Panc1 (cell line): Measurements from ENCODE around the gene TSPAN3.

Experiments used
- CTCF ChIP-seq: fragments of 450-650 bp; IDR thresholded peaks from 2 replicates; pipeline ENCODE4 v1.5.1; 2017; ENCODE audit warnings: mild to moderate bottlenecking
- SIN3A ChIP-seq: IDR thresholded peaks from 2 replicates; pipeline ENCODE4 v1.6.1; 2012; ENCODE audit warnings: low read depth, mild to moderate bottlenecking, low read length, moderate library complexity, borderline replicate concordance; ENCODE audit not compliant: insufficient read depth
- TCF7L2 ChIP-seq: IDR thresholded peaks from 2 replicates; pipeline ENCODE4 v1.6.1; 2011; ENCODE audit warnings: mild to moderate bottlenecking, low read depth, low read length, inconsistent platforms

- TF ChIP-seq CTCF (no peak), TCF7L2 (no peak), SIN3A (no peak)
These were observed 76.9 kb downstream of the TSPAN3 start for GRCh38 chr15:76994001-76994400.
